Activated T-cell treated with anti-CD3 and anti-CD28 coated beads for 48 hours (primary cell): ENCODE data around the gene PASD1.
"Not testable (repeated sequence)": the region's sequence is repeated elsewhere in the genome, so short reads cannot be mapped to it uniquely, and the experiment has no call there.

Experiments
- DNase-seq: peaks from one replicate; pipeline ENCODE4 v3.0.0-alpha.2; 2020; ENCODE audit warnings: low read depth

The PASD1 gene

GRCh38 chrX:151563449-151563848, at the start of gene PASD1:
TSS of gene PASD1 (plus strand) at chrX:151563675. CDS start at chrX:151601554, 37,879 bp downstream.
- no peak for DNase-seq

GRCh38 chrX:151515237-151515636, 48.2 kb upstream of the PASD1 start:
- DNase-seq, result no peak

- DNase-seq, result no peak
These were observed 46.8 kb upstream of the PASD1 start for GRCh38 chrX:151516538-151517187.

- DNase-seq, result no peak
These were observed 46.1 kb upstream of the PASD1 start for GRCh38 chrX:151517421-151517820.

GRCh38 chrX:151523351-151523750, 40.1 kb upstream of the PASD1 start:
- no peak for DNase-seq

- no peak for DNase-seq
These were observed 26.9 kb upstream of the PASD1 start for GRCh38 chrX:151536571-151536970.

GRCh38 chrX:151537572-151537971, 25.9 kb upstream of the PASD1 start:
- no peak for DNase-seq

GRCh38 chrX:151538190-151539122, 25.0 kb upstream of the PASD1 start:
- DNase-seq, result no peak

GRCh38 chrX:151543706-151544105, 19.8 kb upstream of the PASD1 start:
- DNase-seq, result no peak

- DNase-seq, result not testable (repeated sequence)
These were observed 17.2 kb upstream of the PASD1 start for GRCh38 chrX:151546226-151546625.

- DNase-seq, result not testable (repeated sequence)
These were observed 12.3 kb upstream of the PASD1 start for GRCh38 chrX:151551176-151551575.

GRCh38 chrX:151552743-151553142, 10.7 kb upstream of the PASD1 start:
- DNase-seq, result no peak

GRCh38 chrX:151555301-151555700, 8.2 kb upstream of the PASD1 start:
- DNase-seq, result not testable (repeated sequence)

- not testable (repeated sequence) for DNase-seq
These were observed 990 bp upstream of the PASD1 start for GRCh38 chrX:151562485-151562884.

GRCh38 chrX:151563003-151563402, 472 bp upstream of the PASD1 start:
- not testable (repeated sequence) for DNase-seq

- no peak for DNase-seq
These were observed 560 bp downstream of the PASD1 start for GRCh38 chrX:151564035-151564434.

GRCh38 chrX:151566872-151567271, 3.4 kb downstream of the PASD1 start:
- not testable (repeated sequence) for DNase-seq

GRCh38 chrX:151570561-151570960, 7.1 kb downstream of the PASD1 start:
- no peak for DNase-seq

- not testable (repeated sequence) for DNase-seq
These were observed 29.9 kb downstream of the PASD1 start for GRCh38 chrX:151593384-151593783.

GRCh38 chrX:151596282-151596681, 32.8 kb downstream of the PASD1 start:
- DNase-seq, result no peak

GRCh38 chrX:151604931-151605330, 41.5 kb downstream of the PASD1 start:
- DNase-seq, result no peak

- no peak for DNase-seq
These were observed 45.7 kb downstream of the PASD1 start for GRCh38 chrX:151609222-151609621.

- no peak for DNase-seq
These were observed 57.9 kb downstream of the PASD1 start for GRCh38 chrX:151621422-151621821.
